Esophagus squamous epithelium (tissue), 5 donors: ENCODE measurements around the gene TMEM132D. TPM values are rescaled to one million over a fixed set of nuclear protein-coding genes. Genes with fewer than 3 reads are reported as not detected.

ENCODE experiments used
- DNase-seq: peaks from one replicate; lab custom pipeline; 2025; lab: John Stamatoyannopoulos, UW
- H3K27ac ChIP-seq, 4 donors: fragments of 200-600 bp; sonication (generic); one replicate each; pipeline ENCODE4 v1.5.1; 2016 to 2019; ENCODE audit warnings: mild to moderate bottlenecking in 1 of 4
- H3K27me3 ChIP-seq, 4 donors: fragments of 200-600 bp; sonication (generic); 1 replicate in 3 of 4; 2 replicates in 1 of 4; pipeline versions ENCODE4 v1.5.1 to v1.6.0; 2017 to 2021; ENCODE audit warnings: antibody characterized with exemption in 1 of 4
- H3K36me3 ChIP-seq, 3 donors: fragments of 200-600 bp; sonication (generic); one replicate each; pipeline ENCODE4 v1.5.1; 2016 to 2019
- H3K4me1 ChIP-seq, 3 donors: fragments of 200-600 bp; sonication (generic); one replicate each; pipeline ENCODE4 v1.5.1; 2017 to 2019
- H3K4me3 ChIP-seq, 4 donors: fragments of 200-600 bp; sonication (generic); 1 replicate in 3 of 4; 2 replicates in 1 of 4; pipeline ENCODE4 v1.5.1; 2016 to 2019; ENCODE audit warnings: mild to moderate bottlenecking in 2 of 4, moderate library complexity in 1 of 4
- H3K9me3 ChIP-seq, 3 donors: fragments of 200-600 bp; sonication (generic); one replicate each; pipeline ENCODE4 v1.5.1; 2016 to 2019
- CTCF ChIP-seq, 6 experiments: fragments of 450-650 bp in 4 of 6; fragments of 200-600 bp in 2 of 6; sonication (generic) in 2 of 6; IDR thresholded peaks; one replicate each; pipeline ENCODE4 v1.5.1; 2016 to 2019; ENCODE audit warnings: antibody characterized with exemption in 6 of 6, mild to moderate bottlenecking in 4 of 6, moderate library complexity in 4 of 6
- POLR2A ChIP-seq, 4 donors: fragments of 450-650 bp; IDR thresholded peaks; one replicate each; pipeline ENCODE4 v1.6.1; 2017; ENCODE audit warnings: antibody characterized with exemption in 4 of 4, mild to moderate bottlenecking in 4 of 4, moderate library complexity in 3 of 4
- WGBS, 2 donors: methylation state at CpG; one replicate each; pipeline ENCODE4 v1.1.5; 2018; 5-methylcytosine and 5-hydroxymethylcytosine counted together
- intact Hi-C: fragments of 100-400 bp; cut with DNase I; formaldehyde crosslinking; loops from one replicate; pipeline ENCODE4 v1.15.0; 2022
- total RNA-seq, 4 donors: library from RNA; depleted of rRNA; stranded (reverse); fragments of >200 nt; gene quantifications; one replicate each; pipeline ENCODE4 v1.1.0, GENCODE V29; 2016
- donor health status: DM: yes; HTN: yes; CAD: no.

Gene TMEM132D
- total RNA-seq, 4 donors from 2014 or later = not detected

DNA sequence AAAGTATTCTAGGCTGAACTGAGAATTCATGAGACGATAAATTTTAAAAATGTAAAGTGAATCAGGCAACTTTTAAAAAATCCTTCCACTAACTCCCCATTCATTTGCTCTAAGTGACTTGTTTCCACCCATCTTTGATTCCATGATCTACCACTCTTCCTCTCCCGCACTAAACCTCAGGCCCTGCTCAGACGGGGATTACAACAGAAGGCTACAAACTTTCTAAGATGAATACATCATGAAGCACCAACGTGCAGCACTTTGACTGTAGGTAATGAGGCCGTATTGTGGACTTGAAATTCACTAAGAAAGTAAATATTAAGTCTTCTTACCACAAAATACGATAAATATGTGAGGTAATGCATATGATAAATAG, 30.0 kb downstream of the TMEM132D start:
- Histone ChIP-seq H3K9me3 (no peaks in the 10 kb centered on the region), H3K27me3 (no peaks in the 10 kb centered on the region), H3K4me3 (no peak overlapping the region), H3K36me3 (no peaks in the 10 kb centered on the region), H3K27ac (no peak overlapping the region), H3K4me1 (no peaks in the 10 kb centered on the region)
- DNase-seq = no peak
- intact Hi-C loops = no loop called here
- TF ChIP-seq POLR2A (IDR thresholded peaks at IDR 0.05) = no peak
- no peak for TF ChIP-seq CTCF (IDR thresholded peaks at IDR 0.05)
- 49 to 58% methylated on average over 6 of the region's 6 CpGs for WGBS, 2 donors

GRCh38 chr12:129873111-129873832, 30.6 kb downstream of the TMEM132D start:
- Histone ChIP-seq H3K27me3 (no peaks in the 10 kb centered on the region), H3K36me3 (no peaks in the 10 kb centered on the region), H3K4me3 (no peak overlapping the region), H3K27ac (no peak overlapping the region), H3K9me3 (no peaks in the 10 kb centered on the region), H3K4me1 (no peaks in the 10 kb centered on the region)
- intact Hi-C loops = no loop called here
- no peak for DNase-seq
- WGBS, 2 donors = 48 to 55% methylated on average over 13 of the region's 13 CpGs
- TF ChIP-seq CTCF (IDR thresholded peaks at IDR 0.05) (no peak), POLR2A (IDR thresholded peaks at IDR 0.05) (no peak)

DNA sequence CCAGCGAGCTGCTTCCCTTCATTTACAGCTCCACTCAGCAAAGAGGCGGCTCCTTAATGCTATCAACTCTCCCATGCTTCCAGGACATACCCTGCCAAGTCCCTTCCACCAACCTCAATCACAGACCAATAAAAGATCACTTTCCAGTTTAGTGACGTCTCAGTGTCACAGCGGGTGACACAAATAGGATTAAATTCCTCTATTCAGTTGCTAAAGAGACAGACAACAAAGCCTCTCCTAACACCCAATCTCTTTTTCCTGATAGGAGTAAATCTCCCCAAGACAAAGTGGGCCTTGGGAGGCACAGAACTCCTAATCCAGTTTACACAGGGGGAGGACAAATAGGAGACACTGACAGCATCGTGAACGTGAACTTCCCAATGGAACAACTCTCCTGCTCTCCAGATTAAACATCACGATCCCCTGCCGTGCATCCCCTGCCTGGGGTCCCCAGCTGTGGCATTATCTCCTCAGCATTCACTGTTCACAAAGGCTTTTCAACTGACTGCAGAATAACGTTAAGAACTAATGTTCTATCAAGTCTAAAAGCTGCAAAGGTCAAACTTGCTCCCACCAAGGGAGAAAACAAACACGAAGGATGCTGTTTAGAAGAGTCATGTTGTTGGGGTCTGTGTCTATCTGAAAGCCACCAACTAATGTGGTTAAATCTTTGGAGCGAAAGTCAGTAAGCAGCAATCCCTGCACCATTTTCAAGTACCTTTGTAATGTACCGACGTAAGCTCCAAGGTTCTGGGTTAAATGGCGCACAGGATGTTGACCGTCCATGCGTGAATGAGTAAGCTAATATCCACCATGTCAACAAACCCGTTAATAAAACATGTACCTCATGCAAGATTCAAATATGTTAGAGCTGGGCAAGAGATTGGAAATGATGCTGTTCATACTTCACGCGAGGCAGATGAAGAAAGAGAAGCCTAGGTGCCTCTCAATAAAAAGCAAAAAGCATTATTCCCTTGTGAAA, 31.5 kb downstream of the TMEM132D start:
- Histone ChIP-seq H3K27me3 (no peaks in the 10 kb centered on the region), H3K4me1 (no peaks in the 10 kb centered on the region), H3K27ac (no peak overlapping the region), H3K9me3 (no peaks in the 10 kb centered on the region), H3K36me3 (no peaks in the 10 kb centered on the region), H3K4me3 (no peak overlapping the region)
- TF ChIP-seq CTCF (IDR thresholded peaks at IDR 0.05) (no peak), POLR2A (IDR thresholded peaks at IDR 0.05) (no peak)
- 33 to 41% methylated on average over 18 of the region's 19 CpGs for WGBS, 2 donors
- intact Hi-C loops = no loop called here
- DNase-seq = no peak

DNA sequence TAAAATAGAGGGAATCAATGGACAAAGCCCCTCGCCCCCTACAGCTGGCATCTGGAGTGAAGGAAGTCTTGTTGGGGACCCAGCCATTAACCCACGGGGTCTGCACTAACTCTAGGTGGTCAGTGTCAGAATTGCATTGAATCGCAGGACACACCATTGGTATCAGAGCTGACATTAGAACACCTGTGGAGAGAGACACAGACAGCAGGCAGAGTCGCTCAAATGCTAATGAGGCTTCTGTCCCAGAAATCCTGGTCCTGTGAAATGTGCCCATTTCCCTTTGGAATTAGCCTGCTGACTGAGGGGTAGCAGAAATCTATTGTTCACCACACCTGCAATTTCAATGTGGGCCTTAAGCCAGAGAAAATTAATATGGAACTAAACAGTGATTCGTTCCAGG, 33.0 kb downstream of the TMEM132D start:
- no peak overlapping the region for H3K4me3 ChIP-seq
- peaks cover 0 to 9% (median 0%) of the 10 kb centered on the region in 3 donors for H3K9me3 ChIP-seq
- H3K27ac ChIP-seq = no peak overlapping the region
- WGBS, 2 donors = 50 to 64% methylated on average over 5 of the region's 5 CpGs
- no peak for DNase-seq
- TF ChIP-seq POLR2A (IDR thresholded peaks at IDR 0.05) = no peak
- no peak for TF ChIP-seq CTCF (IDR thresholded peaks at IDR 0.05)
- intact Hi-C loops = no loop called here
- no peaks in the 10 kb centered on the region for H3K4me1 ChIP-seq
- H3K36me3 ChIP-seq = no peaks in the 10 kb centered on the region
- no peaks in the 10 kb centered on the region for H3K27me3 ChIP-seq

GRCh38 chr12:129870136-129870535, 33.7 kb downstream of the TMEM132D start:
- Histone ChIP-seq H3K36me3 (no peaks in the 10 kb centered on the region), H3K9me3 (peaks cover 0 to 11% (median 0%) of the 10 kb centered on the region in 3 donors), H3K4me1 (no peaks in the 10 kb centered on the region), H3K4me3 (no peak overlapping the region), H3K27me3 (no peaks in the 10 kb centered on the region), H3K27ac (no peak overlapping the region)
- DNase-seq = no peak
- TF ChIP-seq CTCF (IDR thresholded peaks at IDR 0.05) = no peak
- TF ChIP-seq POLR2A (IDR thresholded peaks at IDR 0.05) = no peak
- intact Hi-C loops = no loop called here
- WGBS, 2 donors = 50 to 100% methylated on average over 1 of the region's 2 CpGs
